H9 (cell line): Measurements from ENCODE around the gene CXCR3. TPM values are rescaled to one million over a fixed set of nuclear protein-coding genes. Genes with fewer than 3 reads are reported as not detected.

Experiments used
- DNase-seq: peaks from one replicate; pipeline ENCODE4 v3.0.0-alpha.2; 2017
- H2AFZ ChIP-seq: one replicate; pipeline ENCODE4 v1.6.1; 2013; ENCODE audit warnings: mild to moderate bottlenecking, low read length, control low read depth, moderate library complexity
- H2AK5ac ChIP-seq: 2 replicates; pipeline ENCODE4 v1.6.1; 2013; ENCODE audit warnings: low read length, control low read depth, mixed read lengths; ENCODE audit not compliant: insufficient read length
- H2BK120ac ChIP-seq: one replicate; pipeline ENCODE4 v1.6.1; 2013; ENCODE audit warnings: low read depth, mild to moderate bottlenecking, low read length, control low read depth, inconsistent platforms; ENCODE audit not compliant: poor library complexity, severe bottlenecking
- H2BK12ac ChIP-seq: 2 replicates; pipeline ENCODE4 v1.6.1; 2013; ENCODE audit warnings: low read length, control low read depth, mixed read lengths, low read depth; ENCODE audit not compliant: insufficient read length
- H2BK15ac ChIP-seq: 2 replicates; pipeline ENCODE4 v1.6.1; 2013; ENCODE audit warnings: low read depth, low read length, control low read depth
- H2BK20ac ChIP-seq: one replicate; pipeline ENCODE4 v1.6.1; 2013; ENCODE audit warnings: low read depth, mild to moderate bottlenecking, low read length, control low read depth, inconsistent platforms; ENCODE audit not compliant: poor library complexity, severe bottlenecking
- H2BK5ac ChIP-seq: 2 replicates; pipeline ENCODE4 v1.6.1; 2013; ENCODE audit warnings: low read length, control low read depth, mixed read lengths; ENCODE audit not compliant: insufficient read length
- H3K14ac ChIP-seq: 2 replicates; pipeline ENCODE4 v1.6.1; 2013; ENCODE audit warnings: low read length, control low read depth; ENCODE audit not compliant: insufficient read depth
- H3K18ac ChIP-seq: 2 replicates; pipeline ENCODE4 v1.6.1; 2013; ENCODE audit warnings: low read depth, mild to moderate bottlenecking, mixed read lengths, low read length, control low read depth; ENCODE audit not compliant: insufficient read length
- H3K23ac ChIP-seq: 2 replicates; pipeline ENCODE4 v1.6.1; 2013; ENCODE audit warnings: low read length, control low read depth, mixed read lengths, low read depth; ENCODE audit not compliant: insufficient read length
- H3K23me2 ChIP-seq: 2 replicates; pipeline ENCODE4 v1.6.1; 2013; ENCODE audit warnings: low read depth, mild to moderate bottlenecking, mixed read lengths, low read length, control low read depth; ENCODE audit not compliant: insufficient read length, poor library complexity, severe bottlenecking
- H3K27ac ChIP-seq: 2 replicates; pipeline ENCODE4 v1.5.1; 2013; ENCODE audit warnings: low read length, control low read depth, mixed read lengths, low read depth; ENCODE audit not compliant: insufficient read length
- H3K27me3 ChIP-seq: 2 replicates; pipeline ENCODE4 v1.6.1; 2013; ENCODE audit warnings: low read length, control low read depth, inconsistent platforms; ENCODE audit not compliant: insufficient read depth
- H3K4ac ChIP-seq: 2 replicates; pipeline ENCODE4 v1.6.1; 2013; ENCODE audit warnings: low read depth, mild to moderate bottlenecking, control low read depth, inconsistent platforms, low read length, moderate library complexity
- H3K4me1 ChIP-seq: 2 replicates; pipeline ENCODE4 v1.6.1; 2013; ENCODE audit warnings: low read length, control low read depth, inconsistent platforms; ENCODE audit not compliant: insufficient read depth
- H3K4me2 ChIP-seq: 2 replicates; pipeline ENCODE4 v1.6.1; 2013; ENCODE audit warnings: low read length, control low read depth, mixed read lengths; ENCODE audit not compliant: insufficient read length, insufficient read depth
- H3K56ac ChIP-seq: 2 replicates; pipeline ENCODE4 v1.6.1; 2013; ENCODE audit warnings: low read depth, mild to moderate bottlenecking, mixed read lengths, low read length, control low read depth; ENCODE audit not compliant: insufficient read length
- H3K79me1 ChIP-seq: 2 replicates; pipeline ENCODE4 v1.6.1; 2013; ENCODE audit warnings: low read depth, mild to moderate bottlenecking, moderate library complexity, low read length, control low read depth, inconsistent platforms; ENCODE audit not compliant: insufficient read depth, poor library complexity, severe bottlenecking
- H3K79me2 ChIP-seq: 2 replicates; pipeline ENCODE4 v1.6.1; 2013; ENCODE audit warnings: low read length, control low read depth, inconsistent platforms; ENCODE audit not compliant: insufficient read depth
- H3K9ac ChIP-seq: 2 replicates; pipeline ENCODE4 v1.6.1; 2013; ENCODE audit warnings: low read length, control low read depth, mixed read lengths; ENCODE audit not compliant: insufficient read length; ENCODE audit errors: extremely low read depth
- H3K9me3 ChIP-seq: one replicate; pipeline ENCODE4 v1.6.1; 2013; ENCODE audit warnings: low read depth, low read length, inconsistent platforms; ENCODE audit not compliant: control insufficient read depth
- H3T11ph ChIP-seq: one replicate; pipeline ENCODE4 v1.6.1; 2013; ENCODE audit warnings: mild to moderate bottlenecking, low read length, control low read depth, inconsistent platforms
- H4K20me1 ChIP-seq: one replicate; pipeline ENCODE4 v1.6.1; 2013; ENCODE audit not compliant: control insufficient read depth, insufficient read length, insufficient read depth
- H4K5ac ChIP-seq: 2 replicates; pipeline ENCODE4 v1.6.1; 2013; ENCODE audit warnings: low read depth, mild to moderate bottlenecking, mixed read lengths, low read length, control low read depth; ENCODE audit not compliant: insufficient read length
- H4K8ac ChIP-seq: replicated peaks from 2 replicates; pipeline ENCODE4 v1.6.1; 2013; ENCODE audit warnings: low read length, control low read depth, mixed read lengths, low read depth; ENCODE audit not compliant: insufficient read length
- H4K91ac ChIP-seq: 2 replicates; pipeline ENCODE4 v1.6.1; 2013; ENCODE audit warnings: low read depth, mild to moderate bottlenecking, moderate library complexity, mixed read lengths, low read length, control low read depth; ENCODE audit not compliant: insufficient read length
- H3K27ac Mint-ChIP-seq, 3 experiments: 2 replicates in 2 of 3; 3 replicates in 1 of 3; pipeline ENCODE4 v1.8.0; 2020 to 2021; ENCODE audit warnings: mixed read lengths in 3 of 3, mild to moderate bottlenecking in 1 of 3, moderate library complexity in 1 of 3
- H3K27me3 Mint-ChIP-seq: 2 replicates; pipeline ENCODE4 v1.8.0; 2021; ENCODE audit warnings: low read depth, mild to moderate bottlenecking, moderate library complexity, mixed read lengths
- H3K36me3 Mint-ChIP-seq, 3 experiments: 2 replicates in 2 of 3; 3 replicates in 1 of 3; pipeline ENCODE4 v1.8.0; 2020 to 2021; ENCODE audit warnings: low read depth in 3 of 3, mixed read lengths in 3 of 3; ENCODE audit not compliant: insufficient read depth in 1 of 3
- H3K4me1 Mint-ChIP-seq, 2 experiments: 2 replicates each; pipeline ENCODE4 v1.8.0; 2020; ENCODE audit warnings: mixed read lengths in 2 of 2
- H3K4me3 Mint-ChIP-seq, 2 experiments: 2 replicates in 1 of 2; 3 replicates in 1 of 2; pipeline ENCODE4 v1.8.0; 2020 to 2021; ENCODE audit warnings: mild to moderate bottlenecking in 2 of 2, mixed read lengths in 2 of 2, moderate library complexity in 1 of 2
- H3K9me3 Mint-ChIP-seq, 2 experiments: 2 replicates in 1 of 2; 3 replicates in 1 of 2; pipeline ENCODE4 v1.8.0; 2020; ENCODE audit warnings: mild to moderate bottlenecking in 2 of 2, mixed read lengths in 2 of 2, moderate library complexity in 1 of 2
- CTCF ChIP-seq: fragments of 200-600 bp; sonication (generic); conservative IDR thresholded peaks from 3 replicates; pipeline ENCODE4 v1.8.0; 2021; ENCODE audit warnings: antibody characterized with exemption, mild to moderate bottlenecking
- WGBS: extraction: QIAGEN DNeasy Blood & Tissue Kit; methylation state at CpG from one replicate; pipeline ENCODE4 v1.1.7; 2013; ENCODE audit warnings: missing lambda C conversion rate, low lambda C conversion rate, mixed read lengths; ENCODE audit not compliant: insufficient read length; ENCODE audit errors: extremely low coverage; 5-methylcytosine and 5-hydroxymethylcytosine counted together
- total RNA-seq: library from RNA; stranded (reverse); gene quantifications from 2 replicates; pipeline ENCODE4 v1.2.1, GENCODE V29; 2021

CXCR3 gene
- total RNA-seq, 1 experiment from 2014 or later: not detected

GRCh38 chrX:71586929-71587328 lies 31.4 kb downstream of the CXCR3 start:
- H3K18ac ChIP-seq: no peak overlapping the region
- H3K9ac ChIP-seq: no peak overlapping the region
- H2BK5ac ChIP-seq: no peak overlapping the region
- peaks cover 0 to 4% of the 10 kb centered on the region in 2 experiments; a peak in 2 of 4 replicates for H3K4me1 Mint-ChIP-seq
- no peak overlapping the region for H2BK20ac ChIP-seq
- peaks cover 42 to 59% of the 10 kb centered on the region in 2 experiments for H3K9me3 Mint-ChIP-seq
- no peak overlapping the region for H3K4me3 Mint-ChIP-seq
- H3K27me3 Mint-ChIP-seq: no peaks in the 10 kb centered on the region
- no peak overlapping the region for H3K4me2 ChIP-seq
- H4K8ac ChIP-seq: no peak overlapping the region
- H3T11ph ChIP-seq: no peak overlapping the region
- no peak for TF ChIP-seq CTCF
- H3K27me3 ChIP-seq: no peaks in the 10 kb centered on the region
- H2AFZ ChIP-seq: no peak overlapping the region
- H3K27ac Mint-ChIP-seq: no peak overlapping the region; a peak in 1 of 7 replicates
- H2BK12ac ChIP-seq: no peak overlapping the region
- H3K4me1 ChIP-seq: no peaks in the 10 kb centered on the region
- H4K20me1 ChIP-seq: no peaks in the 10 kb centered on the region
- no peak for DNase-seq
- H3K56ac ChIP-seq: no peak overlapping the region
- no peak overlapping the region for H3K4ac ChIP-seq
- H4K5ac ChIP-seq: no peak overlapping the region
- H3K79me1 ChIP-seq: no peaks in the 10 kb centered on the region
- no peak overlapping the region for H2BK15ac ChIP-seq
- H3K23me2 ChIP-seq: no peaks in the 10 kb centered on the region
- H3K14ac ChIP-seq: no peak overlapping the region
- H3K79me2 ChIP-seq: no peaks in the 10 kb centered on the region
- no peak overlapping the region for H2AK5ac ChIP-seq
- H2BK120ac ChIP-seq: no peak overlapping the region
- H3K27ac ChIP-seq: no peak overlapping the region
- peaks cover 10% of the 10 kb centered on the region for H3K9me3 ChIP-seq
- H3K23ac ChIP-seq: no peak overlapping the region
- H3K36me3 Mint-ChIP-seq: peaks cover 1 to 8% (median 6%) of the 10 kb centered on the region in 3 experiments; a peak in 3 of 7 replicates
- H4K91ac ChIP-seq: no peak overlapping the region
- WGBS: no CpG with 5 or more reads among the region's 2 CpGs
